Hematopoietic multipotent progenitor cell treated with erythropoietin and hydrocortisone succinate and interleukin-3 and kit ligand, for 6 days (in vitro differentiated cells): ENCODE results near the gene P4HA2.
A peak's percentile ranks its signal among the peaks of the same experiment; 100 is the strongest.

Source experiments
- DNase-seq: peaks from one replicate; pipeline ENCODE4 v3.0.0-alpha.2; 2015

The P4HA2 gene

DNA sequence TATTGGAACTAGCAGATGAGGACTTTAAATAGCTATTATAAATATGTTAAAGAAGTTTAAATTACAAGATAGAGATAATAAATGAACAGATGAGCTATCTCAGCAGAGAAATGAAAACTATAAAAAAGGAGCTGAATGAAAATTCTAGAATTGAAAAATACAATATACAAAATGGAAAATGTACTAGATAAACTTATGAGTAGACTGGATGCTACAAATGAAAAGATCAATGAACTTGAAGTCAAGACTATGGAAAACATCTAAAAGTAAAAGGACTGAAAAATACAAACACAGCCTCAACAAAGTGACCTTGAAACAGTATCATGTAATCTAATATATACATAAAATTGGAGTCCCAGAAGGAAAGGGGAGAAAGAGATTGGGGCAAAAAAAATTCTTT, 19.2 kb upstream of the P4HA2 start:
- DNase-seq = no peak

DNA sequence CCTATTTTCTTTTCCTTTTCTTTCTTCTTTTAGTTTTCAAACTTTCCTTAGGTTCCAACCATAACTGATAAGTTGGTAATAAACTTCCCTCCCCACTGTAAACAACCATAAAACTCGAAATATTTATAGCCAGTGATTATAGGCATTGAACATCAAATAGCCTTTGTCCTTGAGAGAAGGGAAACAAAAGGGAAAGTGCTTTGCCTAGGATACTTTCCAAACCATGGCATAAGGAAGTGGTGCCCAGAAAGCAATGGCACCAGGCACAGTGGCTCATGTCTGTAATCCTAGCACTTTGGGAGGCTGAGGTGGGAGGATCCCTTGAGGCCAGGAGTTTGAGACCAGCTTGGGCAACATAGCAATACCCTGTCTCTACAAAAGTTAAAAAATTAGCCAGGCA, 17.9 kb upstream of the P4HA2 start:
- no peak for DNase-seq

GRCh38 chr5:132243366-132243977, 15.8 kb upstream of the P4HA2 start:
- DNase-seq = no peak

DNA sequence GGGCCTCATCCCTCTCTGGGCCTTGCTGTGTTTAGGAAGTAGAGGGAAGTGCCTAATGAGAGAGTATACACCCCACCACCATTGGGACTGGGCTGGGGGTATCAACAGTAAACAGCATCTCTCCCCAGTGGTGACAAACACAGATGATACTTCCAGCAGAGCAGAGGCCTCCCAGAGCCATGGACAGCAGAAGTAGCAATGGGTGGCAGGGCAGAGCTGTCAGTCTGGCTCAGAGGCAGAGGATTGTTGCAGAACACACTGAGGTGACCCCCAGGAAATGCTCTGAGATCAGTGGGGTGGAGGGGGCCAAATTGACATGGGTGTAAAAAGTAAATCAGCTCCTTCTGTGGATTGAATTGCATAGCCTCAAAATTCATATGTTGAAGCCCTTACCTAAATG, 12.1 kb upstream of the P4HA2 start:
- no peak for DNase-seq

- DNase-seq = no peak
These were observed 11.3 kb upstream of the P4HA2 start for GRCh38 chr5:132238901-132239500.

GRCh38 chr5:132238169-132238744, 10.6 kb upstream of the P4HA2 start:
- DNase-seq = peak; percentile 80

DNA sequence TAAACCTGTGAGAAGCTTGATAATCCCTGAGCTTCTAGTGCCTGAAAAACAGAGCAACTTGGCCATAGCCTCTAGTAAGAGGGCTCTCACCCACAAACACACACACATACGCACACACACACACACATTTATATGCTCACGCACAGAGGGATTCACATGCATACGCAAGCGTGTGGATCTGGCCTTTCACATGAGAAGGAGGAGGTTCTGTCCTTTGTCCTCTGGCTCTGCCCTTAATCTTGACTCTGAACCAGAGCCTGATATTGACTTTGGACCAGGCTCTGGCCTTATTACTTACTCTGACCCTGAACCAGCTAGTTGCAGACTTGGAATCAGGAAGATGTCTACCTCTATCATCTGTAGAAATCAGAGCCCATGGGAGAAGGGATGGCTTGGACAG, 10.0 kb upstream of the P4HA2 start:
- DNase-seq = no peak

GRCh38 chr5:132237141-132237540, 9.5 kb upstream of the P4HA2 start:
- no peak for DNase-seq

GRCh38 chr5:132235340-132235739, 7.7 kb upstream of the P4HA2 start:
- no peak for DNase-seq

DNA sequence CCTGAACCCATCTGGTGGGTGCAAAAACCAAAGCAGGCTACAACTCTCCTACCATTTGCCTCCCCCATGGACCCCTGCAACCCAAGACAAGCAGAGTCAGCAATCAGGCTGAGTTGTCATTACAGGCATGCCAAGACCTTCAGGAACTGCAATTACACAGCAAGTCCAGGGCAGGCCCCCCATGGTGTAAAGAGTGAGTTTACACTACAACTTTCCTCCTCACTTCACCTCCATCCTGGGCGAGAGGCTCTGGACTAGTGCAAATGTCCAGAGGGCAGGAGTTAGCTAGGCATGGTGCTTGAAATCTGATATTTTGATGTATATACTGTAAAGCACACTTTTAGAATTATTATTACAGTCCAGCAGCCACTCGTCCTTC, 7.0 kb upstream of the P4HA2 start:
- no peak for DNase-seq

- no peak for DNase-seq
These were observed 6.4 kb upstream of the P4HA2 start for GRCh38 chr5:132233811-132234683.

DNA sequence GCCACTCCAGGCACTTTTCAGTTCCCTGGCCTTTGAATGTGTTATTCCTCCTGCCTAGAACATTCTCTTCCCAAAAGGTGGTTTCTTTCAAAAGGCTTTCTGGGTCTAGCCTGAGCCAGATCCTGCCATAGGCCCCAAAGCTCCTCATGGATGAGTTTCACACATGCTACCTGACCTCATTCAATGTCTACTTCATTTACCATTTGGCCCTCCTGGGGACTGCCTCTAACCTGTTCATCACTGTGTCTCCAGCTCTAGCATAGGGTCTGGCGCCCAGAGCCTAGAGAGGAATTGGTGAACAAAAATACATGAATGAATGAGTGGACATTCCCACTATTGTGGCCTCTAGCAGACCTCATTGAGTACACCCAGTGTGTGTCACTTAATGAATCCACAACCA, 5.4 kb upstream of the P4HA2 start:
- no peak for DNase-seq

- no peak for DNase-seq
These were observed 4.8 kb upstream of the P4HA2 start for GRCh38 chr5:132232465-132232864.

- no peak for DNase-seq
These were observed 3.2 kb upstream of the P4HA2 start for GRCh38 chr5:132230871-132231270.

DNA sequence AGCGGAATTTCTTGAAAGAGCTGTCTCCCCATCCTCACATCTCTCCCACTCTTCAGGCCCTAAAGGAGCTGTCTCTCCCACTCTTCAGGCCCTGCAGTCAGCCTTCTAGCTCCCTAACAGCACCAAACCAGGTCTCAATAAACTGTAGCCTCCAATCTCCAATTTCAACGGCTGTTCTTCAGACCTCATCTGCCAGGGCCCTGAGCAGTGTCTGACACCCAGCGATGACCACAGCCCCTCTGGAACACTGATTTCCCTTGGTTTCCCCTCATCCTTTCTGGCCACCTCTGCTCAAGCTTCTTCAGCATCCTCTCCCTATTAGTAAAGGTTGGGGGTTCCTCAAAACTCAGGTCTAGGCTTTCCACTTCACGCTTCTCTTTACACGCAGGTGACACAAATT, 1.6 kb upstream of the P4HA2 start:
- no peak for DNase-seq

DNA sequence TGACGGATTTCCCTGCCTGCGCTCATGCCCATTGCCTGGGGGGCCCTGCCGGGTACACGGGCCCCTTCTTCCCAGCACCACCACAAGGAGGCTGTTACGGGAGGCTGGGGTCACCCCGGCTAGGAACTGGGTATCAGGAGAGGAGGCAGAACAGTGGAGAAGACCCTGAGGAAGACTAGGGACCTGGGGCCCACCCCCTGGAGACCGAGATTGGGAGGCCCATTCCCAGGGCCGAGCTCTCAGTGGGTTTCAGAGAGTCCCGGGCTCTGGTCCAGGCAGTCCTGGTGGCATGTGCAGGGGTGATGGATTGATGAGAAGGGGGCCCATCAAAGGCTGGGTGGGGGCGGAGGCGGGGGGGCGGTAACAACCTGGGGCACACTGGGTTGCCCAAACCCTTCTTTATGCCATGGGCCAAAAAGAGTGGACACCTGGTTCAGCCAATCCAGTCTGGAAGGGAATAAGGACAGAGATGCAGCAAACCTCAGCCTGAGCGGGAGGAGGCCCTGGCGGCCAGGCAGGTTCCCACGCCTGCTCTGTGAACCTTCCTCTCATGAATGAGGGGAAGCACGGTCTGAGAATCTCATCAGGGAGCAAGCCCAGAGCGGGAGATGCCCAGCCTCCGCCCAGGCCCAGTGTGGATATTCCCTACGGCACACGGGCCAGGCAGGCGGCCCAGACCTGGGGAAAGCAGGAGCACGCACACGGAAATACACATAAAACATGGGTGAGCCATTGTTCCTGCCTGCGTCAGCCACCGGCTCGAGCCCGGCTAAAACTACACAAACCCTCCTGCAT, 785 bp upstream of the P4HA2 start:
- DNase-seq = no peak

DNA sequence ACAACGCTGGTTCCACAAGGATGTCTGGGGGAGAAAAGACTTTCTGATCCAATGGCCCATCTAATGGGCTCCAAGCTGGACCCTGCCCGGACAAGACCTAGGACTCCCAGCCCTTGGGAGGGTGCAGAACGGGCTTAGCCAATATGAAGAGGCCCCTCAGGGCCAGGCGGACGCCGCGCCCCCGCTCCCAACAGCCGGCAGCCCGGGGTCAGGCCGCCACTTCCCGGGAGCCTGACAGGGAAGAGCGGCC, 493 bp downstream of the P4HA2 start:
- DNase-seq = no peak

DNA sequence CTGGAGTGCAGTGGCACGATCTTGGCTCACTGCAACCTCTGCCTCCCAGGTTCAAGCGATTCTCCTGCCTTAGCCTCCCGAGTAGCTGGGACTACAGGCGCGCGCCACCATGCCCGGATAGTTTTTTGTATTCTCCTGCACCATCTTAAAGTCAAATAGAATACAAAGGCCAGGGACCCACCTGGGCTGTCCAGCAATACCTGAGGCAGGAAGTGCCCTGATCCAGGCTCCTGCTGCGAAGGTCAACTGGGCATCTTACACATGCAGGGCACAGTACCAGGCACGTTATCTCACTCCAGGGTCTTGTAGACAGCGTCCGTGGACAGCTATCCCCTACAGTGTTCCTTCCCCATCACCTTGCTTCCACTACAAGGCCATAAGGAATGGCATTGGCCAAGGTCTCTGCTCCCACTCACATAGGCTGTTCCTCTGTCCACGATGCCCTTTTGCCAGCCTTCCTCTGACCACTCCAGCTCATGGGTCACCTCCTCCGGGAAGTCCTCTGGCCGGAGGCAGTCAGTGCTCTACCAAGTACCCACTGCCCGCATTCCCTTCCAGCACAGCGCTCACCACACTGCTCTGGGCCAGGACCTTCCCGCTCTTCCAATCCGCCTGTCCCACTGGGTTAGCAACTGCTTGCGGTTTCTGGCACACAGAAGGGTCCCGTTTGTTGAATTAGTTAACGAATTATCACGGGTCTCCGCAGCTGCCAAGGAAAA, 978 bp downstream of the P4HA2 start:
- DNase-seq = no peak

GRCh38 chr5:132225165-132226032, 2.3 kb downstream of the P4HA2 start:
- peak; percentile 76 for DNase-seq

GRCh38 chr5:132224716-132225115, 2.9 kb downstream of the P4HA2 start:
- no peak for DNase-seq

DNA sequence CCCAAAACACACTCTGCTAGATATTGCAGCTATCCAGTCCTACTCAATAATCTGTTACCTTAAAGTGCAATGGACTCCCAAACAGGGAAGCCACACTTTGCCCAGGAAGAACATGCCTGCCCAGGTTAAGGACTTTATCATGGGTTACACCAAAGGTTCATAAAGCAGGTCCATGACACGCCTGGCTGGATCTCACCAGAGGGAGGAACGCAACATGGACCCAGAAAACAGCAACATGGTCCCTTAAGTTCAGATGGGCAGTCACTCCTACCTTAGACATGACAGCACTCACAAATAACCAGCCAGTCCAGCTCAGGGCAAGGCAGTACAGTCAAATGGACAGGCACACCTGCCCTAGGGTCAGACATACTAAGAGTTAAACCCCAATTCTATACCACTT, 3.8 kb downstream of the P4HA2 start:
- no peak for DNase-seq

GRCh38 chr5:132222649-132223038, 5.0 kb downstream of the P4HA2 start:
- no peak for DNase-seq
